RPMI7951 (cell line): ENCODE measurements around the gene RMI2. TPM values are rescaled to one million over a fixed set of nuclear protein-coding genes. Genes with fewer than 3 reads are reported as not detected.
A peak's percentile ranks its signal among the peaks of the same experiment; 100 is the strongest.
"Not testable (repeated sequence)": the region's sequence is repeated elsewhere in the genome, so short reads cannot be mapped to it uniquely, and the experiment has no call there.

Experiments used
- DNase-seq: peaks from one replicate; pipeline ENCODE4 v3.0.0-alpha.2; 2012; ENCODE audit warnings: low read depth
- total RNA-seq: library from RNA; depleted of rRNA; stranded (reverse); fragments of >200 nt; shearing (Covaris generic); gene quantifications from 2 replicates; pipeline ENCODE4 v1.2.3, GENCODE V29; 2014; rRNA removed

Gene RMI2
- 33.2 and 33.4 TPM in 2 replicates for total RNA-seq

DNA sequence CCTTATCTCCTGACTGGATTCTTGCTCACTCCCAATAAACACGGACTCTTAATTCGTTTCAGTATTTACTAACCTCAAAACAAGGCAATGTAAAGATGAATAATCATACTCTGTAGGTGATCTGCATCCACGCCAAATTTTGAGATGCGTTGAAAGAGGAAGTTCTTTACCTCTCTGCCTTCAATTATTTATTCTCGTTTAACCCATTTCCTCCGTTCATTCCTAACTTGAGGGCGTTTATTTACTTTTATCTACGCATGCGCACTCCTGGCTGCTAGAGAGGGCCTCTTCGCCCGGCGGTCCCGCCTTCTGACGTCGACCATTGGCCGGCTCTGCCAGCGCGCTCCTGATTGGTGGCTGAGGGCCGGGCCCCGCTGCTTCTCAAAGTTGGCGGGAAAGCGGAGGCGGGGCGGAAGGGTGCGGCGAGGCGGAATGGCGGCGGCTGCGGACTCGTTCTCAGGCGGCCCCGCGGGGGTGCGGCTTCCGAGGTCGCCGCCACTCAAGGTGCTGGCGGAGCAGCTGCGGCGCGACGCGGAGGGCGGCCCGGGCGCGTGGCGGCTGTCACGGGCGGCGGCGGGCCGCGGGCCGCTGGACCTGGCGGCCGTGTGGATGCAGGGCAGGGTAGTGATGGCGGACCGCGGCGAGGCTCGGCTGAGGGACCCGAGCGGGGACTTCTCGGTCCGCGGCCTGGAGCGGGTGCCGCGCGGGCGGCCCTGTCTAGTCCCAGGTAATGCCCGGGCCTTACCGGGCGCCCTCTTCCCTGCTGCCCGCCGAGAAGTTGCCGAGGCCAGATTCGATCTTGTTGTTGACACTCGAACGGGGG, at the start of gene RMI2:
RMI2 (plus strand) TSS at position 420 of the 823 bp plus-strand sequence; CDS start at position 433, 13 bp downstream.
- DNase-seq, result peak; percentile 93

DNA sequence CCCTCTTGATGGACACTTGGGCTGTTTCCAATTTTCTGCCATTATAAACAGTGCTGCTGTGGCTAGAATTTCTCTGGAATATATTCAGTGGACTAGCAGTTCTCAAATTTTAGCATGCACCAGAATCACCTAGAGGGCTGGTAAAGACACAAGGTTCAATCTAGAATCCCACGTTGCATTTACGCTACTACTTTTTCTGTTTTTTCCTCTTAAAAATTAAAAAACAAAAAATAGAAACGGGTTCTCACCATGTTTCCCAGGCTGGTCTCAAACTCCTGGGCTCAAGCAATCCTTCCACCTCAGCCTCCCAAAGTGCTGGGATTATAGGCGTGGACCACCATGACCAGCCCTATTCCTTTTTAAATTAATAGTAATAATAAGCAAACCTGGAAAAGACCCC, 49.6 kb upstream of the RMI2 start:
- no peak for DNase-seq

DNA sequence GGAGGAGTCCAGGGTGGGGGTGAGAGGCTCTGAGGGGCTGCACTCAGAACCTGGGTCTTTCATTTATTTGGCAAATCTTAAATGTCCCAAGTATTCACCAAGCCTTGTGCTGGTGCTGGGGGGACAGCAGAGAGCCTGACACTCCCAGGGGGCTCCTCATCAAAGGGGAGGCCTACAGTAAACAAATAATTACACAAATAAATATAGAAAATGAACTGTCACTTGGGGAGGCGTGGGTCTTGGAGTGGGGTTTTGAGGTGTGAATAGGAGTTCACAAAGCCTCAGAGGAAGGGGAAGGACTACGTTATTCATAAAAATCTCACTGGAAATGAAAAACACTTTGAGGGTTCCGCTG, 48.9 kb upstream of the RMI2 start:
- no peak for DNase-seq

DNA sequence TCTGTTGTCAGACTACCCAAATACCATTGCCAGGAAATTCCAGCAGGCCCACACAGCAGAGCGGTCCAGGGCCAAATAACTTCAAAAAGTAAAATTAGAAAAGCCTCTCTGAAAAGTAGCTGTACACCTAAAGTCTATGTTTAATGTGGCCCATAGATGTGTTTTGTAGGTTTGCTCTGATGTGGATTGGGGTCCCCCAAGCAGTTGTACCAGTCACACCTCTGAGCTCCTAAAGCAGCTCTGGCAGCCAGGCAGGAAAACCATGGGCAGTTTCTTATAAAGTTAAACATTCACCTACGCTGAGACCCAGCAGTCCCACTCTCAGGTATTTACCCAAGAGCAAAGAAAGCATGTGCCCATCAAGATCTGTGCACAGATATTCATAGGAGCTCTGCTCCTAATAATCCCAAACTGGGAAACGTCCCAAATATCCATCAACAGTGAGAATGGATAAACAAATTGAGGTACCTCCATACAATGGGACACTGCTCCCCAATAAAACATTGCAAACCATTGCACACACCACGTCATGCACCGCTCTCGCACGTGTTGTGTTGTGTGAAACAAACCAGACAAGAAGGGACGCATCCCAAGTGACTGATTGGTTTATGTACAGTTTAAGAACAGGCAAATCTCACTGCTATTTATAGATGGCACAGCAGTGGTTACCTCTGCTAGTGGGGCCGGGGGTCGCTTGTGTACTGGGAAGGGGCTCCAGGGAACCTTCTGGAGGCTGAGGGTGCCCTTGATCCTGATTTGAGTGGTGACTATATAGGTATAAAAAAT, 48.4 kb upstream of the RMI2 start:
- DNase-seq, result no peak

DNA sequence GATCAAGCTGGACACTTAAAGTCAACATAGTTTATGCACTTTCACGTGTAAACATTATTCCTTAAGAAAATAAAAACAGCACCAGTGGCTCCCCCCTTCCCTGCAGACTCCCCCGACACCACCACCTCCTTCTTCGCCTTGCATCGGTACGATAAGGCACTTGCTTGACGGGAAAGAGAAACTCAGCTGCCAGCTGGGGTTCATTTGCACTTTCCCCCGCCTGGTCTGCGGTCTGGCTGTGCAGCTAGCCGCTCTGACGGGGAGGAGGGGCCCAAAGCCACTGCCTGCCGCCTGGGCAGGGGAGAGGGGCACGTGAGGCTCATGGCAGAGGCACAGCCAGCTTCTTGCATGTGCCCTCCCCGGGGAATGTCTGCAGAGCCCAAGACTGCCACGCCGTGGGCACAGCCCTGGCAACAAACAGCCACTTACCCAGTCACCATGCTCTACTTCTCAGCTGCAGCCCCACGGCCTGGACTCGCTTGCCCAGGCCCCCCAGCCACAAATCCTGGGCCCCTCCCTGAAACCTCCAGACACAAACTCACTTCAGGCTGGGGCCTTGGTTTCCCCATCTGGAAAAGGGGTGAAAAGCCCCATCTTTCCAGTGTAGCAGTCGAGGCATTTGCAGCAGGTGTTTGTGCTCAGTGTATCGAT, 47.6 kb upstream of the RMI2 start:
- peak; percentile 79 for DNase-seq

DNA sequence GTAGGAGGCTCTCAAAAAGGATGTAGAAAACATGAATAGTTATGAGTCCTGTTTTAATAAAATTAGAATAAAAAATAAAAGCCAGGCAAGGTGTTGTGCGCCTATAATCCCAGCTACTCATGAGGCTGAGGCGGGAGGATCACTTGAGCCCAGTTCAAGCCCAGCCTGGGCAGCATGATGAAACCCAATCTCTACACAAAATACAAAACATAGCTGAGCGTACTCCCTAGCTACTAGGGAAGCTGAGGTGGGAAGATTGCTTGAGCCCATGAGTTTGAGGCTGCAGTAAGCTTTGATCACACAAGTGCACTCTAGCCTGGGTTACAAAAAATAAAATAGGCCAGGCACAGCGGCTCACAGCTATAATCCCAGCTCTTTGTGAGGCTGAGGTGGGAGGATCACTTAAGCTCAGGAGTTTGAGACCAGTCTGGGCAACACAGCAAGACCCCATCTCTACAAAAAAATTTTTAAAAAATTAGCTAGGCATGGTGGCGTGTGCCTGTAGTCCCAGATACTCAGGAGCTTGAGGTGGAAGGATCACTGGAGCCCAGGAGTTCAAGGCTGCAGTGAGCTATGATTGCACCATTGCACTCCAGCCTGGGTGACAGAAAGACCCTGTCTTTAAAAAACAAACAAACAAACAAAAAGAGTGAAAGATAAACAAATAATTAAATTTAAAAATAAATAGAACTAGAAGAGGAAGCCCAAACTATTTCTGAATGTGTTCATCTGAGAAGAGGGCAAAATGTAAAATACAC, 46.9 kb upstream of the RMI2 start:
- DNase-seq, result no peak

DNA sequence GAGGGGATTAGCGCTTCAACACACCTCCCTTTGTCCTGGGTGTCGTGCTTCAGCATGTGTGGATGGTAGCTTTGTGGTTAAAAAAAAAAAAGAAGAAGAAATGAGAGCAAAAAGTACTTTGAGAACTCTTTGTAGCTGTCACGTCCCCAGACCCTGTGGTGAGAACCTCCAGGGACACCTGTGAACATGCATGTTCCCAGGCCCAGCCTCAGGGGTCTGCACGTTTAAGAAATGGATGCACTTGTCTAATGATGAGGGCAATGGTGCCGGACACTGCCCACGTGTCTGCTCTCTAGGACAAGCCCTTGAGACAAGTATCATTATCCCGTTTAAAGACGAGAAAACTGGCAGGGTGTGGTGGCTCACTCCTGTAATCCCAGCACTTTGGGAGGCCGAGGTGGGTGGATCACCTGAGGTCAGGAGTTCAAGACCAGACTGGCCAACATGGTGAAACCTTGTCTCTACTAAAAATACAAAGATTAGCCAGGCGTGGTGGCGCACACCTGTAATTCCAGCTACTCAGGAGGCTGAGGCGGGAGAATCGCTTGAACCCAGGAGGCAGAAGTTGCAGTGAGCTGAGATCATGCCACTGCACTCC, 46.2 kb upstream of the RMI2 start:
- DNase-seq, result not testable (repeated sequence)

DNA sequence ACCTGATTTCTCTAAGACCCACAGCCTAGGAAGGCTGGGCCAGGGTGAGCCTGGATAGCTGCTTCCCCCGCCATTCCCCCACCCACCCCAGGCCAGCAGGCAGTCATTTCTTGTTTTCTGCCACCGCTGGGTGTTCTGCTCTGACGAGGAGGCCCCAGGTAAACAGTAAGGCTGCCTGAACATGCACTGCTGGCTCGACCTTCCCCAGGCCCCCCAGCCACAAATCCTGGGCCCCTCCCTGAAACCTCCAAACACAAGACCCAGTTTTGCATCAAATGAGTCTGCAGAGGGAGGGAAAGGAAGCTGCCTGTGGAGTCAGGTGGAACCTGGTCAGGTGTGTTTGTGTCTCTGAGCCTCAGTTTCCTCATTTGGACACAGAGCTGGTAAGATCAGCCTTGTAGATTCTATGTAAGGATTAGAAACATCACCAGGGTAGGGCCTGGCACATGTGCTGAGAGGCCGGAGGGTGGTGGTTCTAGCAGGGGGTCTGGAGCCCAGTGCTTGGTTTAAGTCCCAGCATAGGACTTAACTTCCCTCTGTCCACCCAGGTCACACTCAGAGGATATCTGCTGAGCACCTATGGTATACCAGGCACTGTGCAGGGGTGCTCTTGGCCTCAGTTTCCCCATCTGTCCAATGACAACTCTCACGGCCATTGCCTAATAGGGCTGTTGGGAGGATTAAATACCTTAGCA, 45.2 kb upstream of the RMI2 start:
- DNase-seq, result no peak

DNA sequence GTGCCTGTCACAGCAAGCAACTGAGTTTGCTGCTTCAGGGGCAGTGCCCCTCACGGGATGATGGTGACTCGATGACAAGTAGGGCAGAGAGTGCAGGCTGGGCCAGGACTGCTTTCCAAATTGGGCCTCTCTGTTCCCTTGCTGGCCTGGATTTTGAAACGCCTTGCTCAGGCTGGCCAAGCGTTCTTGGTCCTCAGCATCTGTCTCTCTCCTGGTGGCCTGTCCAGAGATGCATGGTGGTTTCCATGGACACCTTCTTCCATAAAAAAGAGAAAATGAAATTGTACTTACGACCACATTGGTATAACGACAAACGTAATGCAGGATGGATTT, 44.7 kb upstream of the RMI2 start:
- no peak for DNase-seq

DNA sequence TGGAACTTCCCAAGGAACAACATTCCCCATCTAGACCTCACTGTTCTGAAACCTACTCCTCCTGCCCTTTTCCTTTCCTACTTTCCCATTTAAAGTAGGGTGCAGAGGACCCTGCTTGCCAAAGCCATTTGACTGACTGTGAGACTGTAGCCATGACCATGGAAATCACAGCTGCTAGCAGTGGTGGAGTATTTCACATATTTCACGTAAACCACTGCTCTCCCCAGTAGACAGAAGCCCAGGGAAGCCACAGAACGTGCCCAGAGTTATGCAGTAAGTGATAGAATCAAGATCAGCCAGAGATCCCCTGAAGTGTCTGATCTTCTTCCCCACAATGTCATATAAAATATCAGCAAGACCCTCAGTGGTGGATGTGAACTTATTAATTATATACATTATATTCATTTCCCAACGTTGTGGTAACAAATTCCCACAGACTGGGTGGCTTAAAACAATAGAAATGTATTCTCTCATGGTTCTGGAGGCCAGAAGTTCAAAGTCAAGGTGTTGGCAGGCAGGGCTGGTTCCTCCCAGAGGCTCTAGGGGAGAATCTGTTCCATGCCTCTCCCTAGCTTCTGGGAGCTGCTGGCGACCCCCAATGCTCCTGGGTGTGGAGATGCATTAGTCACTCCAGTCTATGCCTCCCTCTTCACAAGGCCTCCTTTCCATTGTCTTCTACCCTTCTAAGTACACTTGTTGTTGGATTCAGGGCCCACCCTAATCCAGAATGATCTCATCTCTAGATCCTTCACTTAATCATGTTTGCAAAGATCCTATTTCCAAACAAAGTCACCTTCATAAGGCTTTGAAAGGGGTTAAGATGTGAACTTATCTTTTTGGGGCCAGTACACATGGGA, 43.4 kb upstream of the RMI2 start:
- DNase-seq, result no peak

DNA sequence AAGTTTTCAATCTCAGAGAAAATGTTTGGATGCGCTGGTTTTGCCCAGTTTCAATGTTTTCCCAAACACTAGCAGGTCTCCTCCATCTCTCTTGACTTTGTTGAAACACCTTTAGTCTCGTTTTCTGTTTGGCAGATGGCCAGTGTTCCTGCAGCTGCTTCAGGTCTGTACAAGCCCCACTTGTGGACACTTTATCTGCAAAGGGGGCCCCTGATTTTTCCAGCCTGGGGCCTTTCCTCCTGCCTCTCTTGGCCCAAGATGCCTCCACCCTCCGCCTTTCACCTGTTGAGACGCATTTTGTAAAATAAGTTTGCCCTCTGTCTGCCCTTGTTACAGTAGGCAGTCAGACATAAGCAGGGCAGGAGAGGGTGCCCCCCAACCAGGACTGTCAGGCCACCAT, 42.3 kb upstream of the RMI2 start:
- no peak for DNase-seq

DNA sequence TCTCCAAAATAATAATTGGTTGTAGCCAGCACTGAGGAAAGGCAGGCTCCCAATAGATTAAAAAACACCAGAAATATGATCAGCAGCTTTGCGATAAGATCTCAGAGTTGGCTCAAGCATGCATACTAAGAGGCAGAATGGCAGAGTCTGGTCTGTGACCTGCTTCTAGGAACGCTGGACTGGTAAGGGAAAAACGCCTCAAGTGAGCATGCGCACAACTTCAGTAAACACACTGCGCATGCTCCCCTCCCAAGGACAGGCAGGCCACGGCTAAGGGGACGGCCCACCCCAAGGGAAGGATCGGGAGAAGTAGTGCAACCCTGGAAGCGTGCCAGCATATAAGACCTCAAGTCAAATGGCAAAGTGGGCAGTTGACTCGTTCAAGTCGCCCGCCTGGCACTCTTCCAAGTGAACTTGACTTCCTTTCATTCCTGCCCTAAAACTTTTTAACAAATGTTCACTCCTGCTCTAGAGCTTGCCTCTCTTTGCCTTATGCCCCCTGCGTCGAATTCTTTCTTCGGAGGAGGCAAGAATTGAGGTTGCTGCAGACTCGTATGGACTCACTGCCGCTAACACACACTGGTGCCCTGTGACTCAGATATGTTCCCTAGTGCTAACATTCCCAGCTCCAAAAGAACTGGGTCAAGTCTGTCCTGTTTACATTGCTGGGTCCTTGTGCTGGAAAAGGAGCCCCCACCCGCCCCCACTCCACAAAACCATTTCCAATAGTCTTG, 41.7 kb upstream of the RMI2 start:
- no peak for DNase-seq

DNA sequence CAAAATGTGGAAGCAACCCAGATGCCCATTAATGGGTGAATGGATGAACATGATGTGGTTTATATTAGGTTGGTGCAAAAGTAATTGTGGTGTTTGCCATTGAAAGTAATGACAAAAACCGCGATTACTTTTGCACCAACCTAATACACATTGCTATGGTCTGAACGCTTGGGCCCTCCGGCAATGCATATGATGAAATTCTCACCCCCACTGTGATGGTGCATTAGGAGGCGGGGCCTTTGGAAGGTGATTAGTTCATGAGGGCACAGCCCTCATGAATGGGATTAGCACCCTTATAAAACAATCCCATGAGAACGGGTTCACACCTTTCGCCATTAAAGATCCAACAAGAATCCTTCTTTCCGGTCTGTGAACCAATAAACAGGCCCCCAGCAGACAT, 38.9 kb upstream of the RMI2 start:
- no peak for DNase-seq

DNA sequence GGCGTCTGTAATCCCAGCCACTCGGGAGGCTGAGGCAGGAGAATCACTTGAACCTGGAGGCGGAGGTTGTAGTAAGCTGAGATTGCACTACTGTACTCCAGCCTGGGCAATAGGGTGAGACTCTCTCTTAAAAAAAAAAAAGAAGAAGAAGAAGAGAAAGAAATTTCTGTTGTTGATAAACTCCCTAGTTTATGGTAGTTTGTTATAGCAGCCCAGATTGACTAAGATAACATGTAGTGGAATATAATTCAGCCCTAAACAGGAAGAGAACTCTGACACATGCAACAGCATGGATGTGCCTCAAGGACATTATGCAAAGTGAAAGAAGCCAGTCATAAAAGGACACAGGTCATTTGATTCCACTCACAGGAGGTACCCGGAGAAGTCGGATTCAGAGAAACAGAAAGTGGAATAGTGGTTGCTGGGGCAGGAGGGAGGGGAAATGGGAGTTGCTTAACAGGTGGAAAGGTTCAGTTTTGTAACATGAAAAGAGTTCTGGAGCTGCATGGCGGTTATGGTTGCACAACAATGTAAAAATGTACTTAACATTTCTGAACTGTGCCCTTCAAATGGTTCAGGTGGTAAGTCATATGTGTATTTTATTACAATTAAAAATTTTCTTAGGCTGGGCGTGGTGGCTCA, 38.1 kb upstream of the RMI2 start:
- DNase-seq, result no peak

DNA sequence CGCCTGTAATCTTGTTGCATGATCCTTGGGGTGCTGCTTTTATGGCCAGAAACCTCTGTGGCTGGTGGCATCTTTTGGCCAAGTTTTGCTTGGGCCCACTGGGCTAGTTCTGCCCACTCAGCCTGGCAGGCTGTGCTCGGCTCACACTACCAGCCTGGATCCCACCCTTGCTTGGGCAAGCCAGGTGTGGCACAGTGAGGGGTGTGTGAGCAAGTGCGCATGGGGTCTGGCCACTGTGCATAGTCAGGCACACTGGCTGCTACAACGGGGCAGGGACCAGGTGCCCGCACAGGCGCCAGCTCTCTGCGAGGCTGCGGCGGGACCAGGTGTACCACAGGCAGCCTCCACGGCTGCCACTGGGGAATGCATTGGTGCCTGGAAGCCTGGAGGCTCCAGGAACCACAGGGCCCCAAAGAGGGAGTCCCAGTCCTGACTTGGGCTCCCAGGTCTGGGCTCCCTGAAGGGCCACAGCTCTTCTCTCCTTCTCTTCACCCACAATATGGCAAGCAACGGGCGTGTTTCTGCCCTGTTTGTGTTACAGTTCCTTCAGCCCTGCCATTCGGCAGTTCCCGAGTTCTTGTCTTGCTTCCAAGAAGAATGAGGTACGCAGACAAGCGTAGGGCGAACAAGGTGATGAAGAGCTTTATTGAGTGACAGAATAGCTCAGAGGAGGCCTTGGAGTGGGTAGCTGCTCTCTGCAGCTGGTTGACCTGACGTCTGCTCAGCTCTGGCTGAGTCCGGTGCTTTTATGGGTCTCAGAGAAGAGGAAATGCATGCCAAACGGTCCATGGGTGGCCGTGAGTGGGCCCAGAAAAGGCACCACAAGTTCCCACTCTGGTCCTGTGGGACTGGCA, 37.4 kb upstream of the RMI2 start:
- DNase-seq, result no peak

DNA sequence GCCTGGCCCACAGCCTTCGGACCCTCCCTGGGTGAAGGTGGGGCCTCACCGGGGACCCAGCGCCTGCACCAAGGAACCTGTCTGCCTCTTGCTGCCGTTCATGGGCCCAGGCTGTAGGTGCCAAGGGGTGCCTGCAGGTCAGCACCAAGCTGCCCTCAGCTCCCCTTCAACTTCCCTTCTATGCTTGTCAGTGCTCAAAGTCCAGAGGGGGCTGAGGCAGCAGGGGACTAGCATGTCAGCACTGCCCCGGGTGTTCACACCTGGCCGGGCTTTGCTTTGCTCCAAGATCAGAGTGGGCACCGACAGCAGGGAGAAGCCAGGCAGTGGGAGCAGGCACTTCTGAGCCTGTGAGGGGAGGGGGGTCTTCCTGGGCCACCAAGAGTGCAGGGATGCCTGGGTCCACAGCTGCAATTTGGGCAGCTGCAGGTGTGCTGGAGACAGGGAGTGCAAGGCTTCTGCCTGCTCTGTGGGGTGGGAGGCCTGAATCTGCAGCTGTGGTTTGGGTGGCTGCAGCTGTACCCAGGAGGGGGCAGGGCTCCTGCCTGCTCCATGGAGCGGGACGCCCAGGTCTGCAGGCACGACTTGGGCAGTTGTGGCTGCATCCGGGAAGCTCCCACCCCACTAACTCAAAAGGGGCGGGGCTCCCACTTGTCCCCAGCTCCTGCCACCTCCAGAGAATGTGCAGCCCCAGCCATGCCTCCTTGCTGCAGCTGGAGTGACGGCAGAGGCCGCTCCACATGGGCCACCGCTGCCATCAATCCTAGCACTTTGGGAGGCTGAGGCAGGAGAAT, 36.6 kb upstream of the RMI2 start:
- no peak for DNase-seq
